ENCODE results near the gene GPAT3.
A peak's percentile ranks its signal among the peaks of the same experiment; 100 is the strongest.

Gene GPAT3

GRCh38 chr4:83591056-83591455 lies 55.1 kb downstream of the GPAT3 start:
- H3K9me3 ChIP-seq (ENCODE audit: control insufficient read depth in 2 of 2, low read length in 2 of 2) = no peaks in the 10 kb centered on the region
- H3K27ac ChIP-seq (ENCODE audit: low read depth in 2 of 2, low read length in 2 of 2) = no peak overlapping the region
- no peak overlapping the region for H3K4me3 ChIP-seq (ENCODE audit: low read length in 2 of 2)
- H3K9ac ChIP-seq (ENCODE audit: low read depth in 1 of 2, low read length in 2 of 2) = no peak overlapping the region
- no peaks in the 10 kb centered on the region for H3K27me3 ChIP-seq (ENCODE audit: control insufficient read depth in 2 of 2, insufficient read depth in 2 of 2, low read length in 2 of 2)
- no peaks in the 10 kb centered on the region for H3K4me1 ChIP-seq (ENCODE audit: control insufficient read depth in 2 of 2, insufficient read depth in 2 of 2, low read length in 2 of 2)
- H3K36me3 ChIP-seq (ENCODE audit: control insufficient read depth in 2 of 2, insufficient read depth in 2 of 2, low read length in 2 of 2) = no peaks in the 10 kb centered on the region

GRCh38 chr4:83591730-83592129 lies 55.8 kb downstream of the GPAT3 start:
- Histone ChIP-seq H3K27me3 (ENCODE audit: control insufficient read depth in 2 of 2, insufficient read depth in 2 of 2, low read length in 2 of 2) (no peaks in the 10 kb centered on the region), H3K36me3 (ENCODE audit: control insufficient read depth in 2 of 2, insufficient read depth in 2 of 2, low read length in 2 of 2) (no peaks in the 10 kb centered on the region), H3K9me3 (ENCODE audit: control insufficient read depth in 2 of 2, low read length in 2 of 2) (no peaks in the 10 kb centered on the region), H3K27ac (ENCODE audit: low read depth in 2 of 2, low read length in 2 of 2) (no peak overlapping the region), H3K9ac (ENCODE audit: low read depth in 1 of 2, low read length in 2 of 2) (no peak overlapping the region), H3K4me1 (ENCODE audit: control insufficient read depth in 2 of 2, insufficient read depth in 2 of 2, low read length in 2 of 2) (no peaks in the 10 kb centered on the region), H3K4me3 (ENCODE audit: low read length in 2 of 2) (no peak overlapping the region)

DNA sequence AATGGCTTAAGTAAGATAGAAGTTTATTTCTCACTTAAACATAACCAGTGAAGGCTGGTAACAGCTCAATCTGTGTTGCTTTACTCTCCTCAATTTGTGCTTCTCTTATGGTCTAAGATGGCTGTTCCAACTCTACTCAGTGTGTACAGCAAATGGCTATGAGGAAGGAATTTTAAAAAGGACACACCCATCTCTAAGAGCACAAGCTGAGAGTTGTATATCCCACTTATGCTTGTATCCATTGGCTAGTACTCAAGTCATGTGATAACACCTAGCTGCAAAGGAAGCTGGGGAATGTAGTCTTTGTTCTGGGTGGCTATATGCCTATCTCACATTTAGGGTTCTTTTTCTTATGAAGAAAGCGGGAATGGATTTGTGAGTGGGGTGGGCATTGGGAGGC lies 63.3 kb downstream of the GPAT3 start:
- Histone ChIP-seq H3K27me3 (ENCODE audit: control insufficient read depth in 2 of 2, insufficient read depth in 2 of 2, low read length in 2 of 2) (no peaks in the 10 kb centered on the region), H3K36me3 (ENCODE audit: control insufficient read depth in 2 of 2, insufficient read depth in 2 of 2, low read length in 2 of 2) (peaks cover 2 to 4% of the 10 kb centered on the region in 2 donors), H3K9me3 (ENCODE audit: control insufficient read depth in 2 of 2, low read length in 2 of 2) (no peaks in the 10 kb centered on the region), H3K4me3 (ENCODE audit: low read length in 2 of 2) (no peak overlapping the region), H3K9ac (ENCODE audit: low read depth in 1 of 2, low read length in 2 of 2) (no peak overlapping the region), H3K4me1 (ENCODE audit: control insufficient read depth in 2 of 2, insufficient read depth in 2 of 2, low read length in 2 of 2) (peaks cover 0 to 4% of the 10 kb centered on the region in 2 donors), H3K27ac (ENCODE audit: low read depth in 2 of 2, low read length in 2 of 2) (no peak overlapping the region)

DNA sequence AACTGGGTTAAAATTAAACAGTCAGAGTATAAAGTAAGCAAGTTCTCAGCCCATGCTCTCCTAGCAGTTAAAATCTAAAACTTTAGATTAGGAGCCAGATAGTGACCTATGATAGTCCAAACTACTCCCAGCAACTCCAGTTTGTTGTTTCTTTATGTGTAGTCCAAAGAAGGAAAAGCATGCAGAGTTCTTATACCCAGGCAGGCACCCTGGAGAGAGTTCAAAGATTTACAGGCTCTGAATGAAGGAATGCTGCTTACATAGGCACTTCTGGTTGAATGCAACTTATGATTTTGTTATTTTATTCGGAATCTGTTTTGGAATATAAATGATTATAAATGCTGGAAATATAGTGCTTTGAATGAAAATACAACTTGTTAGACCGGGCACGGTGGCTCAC lies 67.2 kb downstream of the GPAT3 start:
- peaks cover 6 to 23% of the 10 kb centered on the region in 2 donors for H3K4me1 ChIP-seq (ENCODE audit: control insufficient read depth in 2 of 2, insufficient read depth in 2 of 2, low read length in 2 of 2)
- no peak overlapping the region for H3K27ac ChIP-seq (ENCODE audit: low read depth in 2 of 2, low read length in 2 of 2)
- no peaks in the 10 kb centered on the region for H3K27me3 ChIP-seq (ENCODE audit: control insufficient read depth in 2 of 2, insufficient read depth in 2 of 2, low read length in 2 of 2)
- H3K9ac ChIP-seq (ENCODE audit: low read depth in 1 of 2, low read length in 2 of 2) = no peak overlapping the region
- H3K36me3 ChIP-seq (ENCODE audit: control insufficient read depth in 2 of 2, insufficient read depth in 2 of 2, low read length in 2 of 2) = peaks cover 0 to under 1% of the 10 kb centered on the region in 2 donors
- H3K4me3 ChIP-seq (ENCODE audit: low read length in 2 of 2) = no peak overlapping the region
- no peaks in the 10 kb centered on the region for H3K9me3 ChIP-seq (ENCODE audit: control insufficient read depth in 2 of 2, low read length in 2 of 2)

GRCh38 chr4:83604321-83604720 lies 68.4 kb downstream of the GPAT3 start:
- H3K9me3 ChIP-seq (ENCODE audit: control insufficient read depth in 2 of 2, low read length in 2 of 2) = no peaks in the 10 kb centered on the region
- H3K4me3 ChIP-seq (ENCODE audit: low read length in 2 of 2) = no peak overlapping the region
- no peak overlapping the region for H3K9ac ChIP-seq (ENCODE audit: low read depth in 1 of 2, low read length in 2 of 2)
- H3K4me1 ChIP-seq (ENCODE audit: control insufficient read depth in 2 of 2, insufficient read depth in 2 of 2, low read length in 2 of 2) = peaks cover 6 to 23% of the 10 kb centered on the region in 2 donors
- no peak overlapping the region for H3K27ac ChIP-seq (ENCODE audit: low read depth in 2 of 2, low read length in 2 of 2)
- H3K36me3 ChIP-seq (ENCODE audit: control insufficient read depth in 2 of 2, insufficient read depth in 2 of 2, low read length in 2 of 2) = no peaks in the 10 kb centered on the region
- no peaks in the 10 kb centered on the region for H3K27me3 ChIP-seq (ENCODE audit: control insufficient read depth in 2 of 2, insufficient read depth in 2 of 2, low read length in 2 of 2)

DNA sequence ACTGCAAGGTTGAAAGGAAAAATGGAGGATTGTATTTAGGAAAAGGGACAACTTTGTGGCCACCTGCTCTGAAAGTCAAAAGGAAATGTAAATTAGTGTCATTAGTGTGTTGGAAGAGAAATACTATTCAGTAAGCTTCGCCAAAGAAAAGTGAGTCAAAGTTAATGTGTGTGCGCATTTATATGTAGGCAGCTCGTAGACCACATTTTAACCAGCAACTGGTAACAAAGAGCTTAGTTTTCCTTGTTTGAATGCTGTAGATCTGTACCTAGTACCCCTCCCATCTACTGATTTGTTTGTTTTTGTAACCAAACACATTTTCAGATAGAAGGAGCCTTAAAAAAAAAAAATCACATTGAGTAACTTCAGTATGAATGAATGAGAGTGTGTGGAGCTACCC lies 69.3 kb downstream of the GPAT3 start:
- Histone ChIP-seq H3K27me3 (ENCODE audit: control insufficient read depth in 2 of 2, insufficient read depth in 2 of 2, low read length in 2 of 2) (no peaks in the 10 kb centered on the region), H3K36me3 (ENCODE audit: control insufficient read depth in 2 of 2, insufficient read depth in 2 of 2, low read length in 2 of 2) (no peaks in the 10 kb centered on the region), H3K9me3 (ENCODE audit: control insufficient read depth in 2 of 2, low read length in 2 of 2) (no peaks in the 10 kb centered on the region), H3K9ac (ENCODE audit: low read depth in 1 of 2, low read length in 2 of 2) (no peak overlapping the region), H3K4me1 (ENCODE audit: control insufficient read depth in 2 of 2, insufficient read depth in 2 of 2, low read length in 2 of 2) (peaks cover 6 to 23% of the 10 kb centered on the region in 2 donors), H3K27ac (ENCODE audit: low read depth in 2 of 2, low read length in 2 of 2) (no peak overlapping the region), H3K4me3 (ENCODE audit: low read length in 2 of 2) (no peak overlapping the region)

DNA sequence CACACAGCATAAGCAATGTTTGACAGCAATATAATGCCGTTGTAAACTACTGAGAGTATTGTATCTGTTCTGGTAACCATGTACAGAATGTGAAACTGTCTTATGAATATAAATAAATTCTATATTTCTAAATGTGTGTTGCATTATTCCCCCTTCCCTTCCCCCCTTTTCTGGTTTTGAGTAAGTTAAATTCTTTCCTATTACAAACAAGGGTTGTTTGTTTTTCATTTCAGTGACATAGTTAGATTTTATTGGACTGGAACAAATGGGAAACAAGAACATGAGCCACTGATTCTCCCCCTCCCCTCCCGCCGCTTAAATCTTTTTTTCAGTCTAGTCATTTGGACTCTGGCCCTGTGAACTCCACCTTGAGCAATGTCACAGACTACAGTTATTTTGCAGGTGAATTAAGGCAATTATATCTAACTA lies 69.8 kb downstream of the GPAT3 start:
- H3K27ac ChIP-seq (ENCODE audit: low read depth in 2 of 2, low read length in 2 of 2) = no peak overlapping the region
- H3K4me1 ChIP-seq (ENCODE audit: control insufficient read depth in 2 of 2, insufficient read depth in 2 of 2, low read length in 2 of 2) = peaks cover 6 to 23% of the 10 kb centered on the region in 2 donors
- no peaks in the 10 kb centered on the region for H3K27me3 ChIP-seq (ENCODE audit: control insufficient read depth in 2 of 2, insufficient read depth in 2 of 2, low read length in 2 of 2)
- H3K36me3 ChIP-seq (ENCODE audit: control insufficient read depth in 2 of 2, insufficient read depth in 2 of 2, low read length in 2 of 2) = no peaks in the 10 kb centered on the region
- peak overlapping the region in 1 of 2 donors; percentile 29 for H3K4me3 ChIP-seq (ENCODE audit: low read length in 2 of 2)
- H3K9me3 ChIP-seq (ENCODE audit: control insufficient read depth in 2 of 2, low read length in 2 of 2) = no peaks in the 10 kb centered on the region
- no peak overlapping the region for H3K9ac ChIP-seq (ENCODE audit: low read depth in 1 of 2, low read length in 2 of 2)

DNA sequence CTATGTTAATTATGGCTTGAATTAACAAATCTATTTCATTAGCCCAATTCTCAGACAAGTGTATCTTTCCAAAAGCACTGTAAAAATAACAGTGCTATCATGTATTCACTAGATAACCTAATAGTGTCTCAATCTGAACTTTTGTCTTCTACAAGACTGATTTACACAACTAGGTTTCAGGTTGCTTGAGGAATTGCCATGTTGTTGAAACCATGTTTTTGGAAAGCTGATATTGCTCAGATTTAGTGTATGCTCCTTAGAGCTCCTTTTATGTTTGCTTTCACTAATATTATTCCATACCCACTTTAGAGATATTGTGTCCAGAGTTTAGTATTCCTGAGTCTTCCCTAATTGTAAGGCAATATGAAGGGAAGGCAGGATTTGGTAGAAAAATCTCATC lies 70.6 kb downstream of the GPAT3 start:
- Histone ChIP-seq H3K27me3 (ENCODE audit: control insufficient read depth in 2 of 2, insufficient read depth in 2 of 2, low read length in 2 of 2) (no peaks in the 10 kb centered on the region), H3K27ac (ENCODE audit: low read depth in 2 of 2, low read length in 2 of 2) (no peak overlapping the region), H3K9me3 (ENCODE audit: control insufficient read depth in 2 of 2, low read length in 2 of 2) (no peaks in the 10 kb centered on the region), H3K36me3 (ENCODE audit: control insufficient read depth in 2 of 2, insufficient read depth in 2 of 2, low read length in 2 of 2) (no peaks in the 10 kb centered on the region), H3K9ac (ENCODE audit: low read depth in 1 of 2, low read length in 2 of 2) (no peak overlapping the region), H3K4me1 (ENCODE audit: control insufficient read depth in 2 of 2, insufficient read depth in 2 of 2, low read length in 2 of 2) (peaks cover 6 to 23% of the 10 kb centered on the region in 2 donors), H3K4me3 (ENCODE audit: low read length in 2 of 2) (no peak overlapping the region)

- H3K27ac ChIP-seq (ENCODE audit: low read depth in 2 of 2, low read length in 2 of 2) = no peak overlapping the region
- no peaks in the 10 kb centered on the region for H3K9me3 ChIP-seq (ENCODE audit: control insufficient read depth in 2 of 2, low read length in 2 of 2)
- H3K4me1 ChIP-seq (ENCODE audit: control insufficient read depth in 2 of 2, insufficient read depth in 2 of 2, low read length in 2 of 2) = peaks cover 6 to 23% of the 10 kb centered on the region in 2 donors
- H3K36me3 ChIP-seq (ENCODE audit: control insufficient read depth in 2 of 2, insufficient read depth in 2 of 2, low read length in 2 of 2) = no peaks in the 10 kb centered on the region
- no peaks in the 10 kb centered on the region for H3K27me3 ChIP-seq (ENCODE audit: control insufficient read depth in 2 of 2, insufficient read depth in 2 of 2, low read length in 2 of 2)
- H3K9ac ChIP-seq (ENCODE audit: low read depth in 1 of 2, low read length in 2 of 2) = no peak overlapping the region
- no peak overlapping the region for H3K4me3 ChIP-seq (ENCODE audit: low read length in 2 of 2)
Measured at GRCh38 chr4:83606898-83607297, 71.0 kb downstream of the GPAT3 start.

DNA sequence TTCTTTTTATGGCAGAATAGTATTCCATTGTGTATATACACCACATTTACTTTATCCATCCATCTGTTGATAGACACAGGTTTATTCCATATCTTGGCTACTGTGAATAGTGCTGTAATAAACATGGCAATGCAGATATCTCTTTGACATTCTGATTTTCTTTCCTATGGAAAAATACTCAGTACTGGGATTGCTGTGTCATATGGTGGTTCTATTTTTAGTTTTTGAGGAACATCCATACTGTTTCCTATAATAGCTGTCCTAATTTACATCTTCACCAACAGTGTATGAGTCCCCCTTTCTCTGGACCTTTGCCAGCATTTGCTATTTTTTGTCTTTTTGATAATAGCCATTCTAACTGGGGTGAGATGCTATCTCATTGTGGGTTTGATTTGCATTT lies 73.5 kb downstream of the GPAT3 start:
- H3K27ac ChIP-seq (ENCODE audit: low read depth in 2 of 2, low read length in 2 of 2) = no peak overlapping the region
- H3K27me3 ChIP-seq (ENCODE audit: control insufficient read depth in 2 of 2, insufficient read depth in 2 of 2, low read length in 2 of 2) = no peaks in the 10 kb centered on the region
- peaks cover 6 to 19% of the 10 kb centered on the region in 2 donors for H3K4me1 ChIP-seq (ENCODE audit: control insufficient read depth in 2 of 2, insufficient read depth in 2 of 2, low read length in 2 of 2)
- H3K36me3 ChIP-seq (ENCODE audit: control insufficient read depth in 2 of 2, insufficient read depth in 2 of 2, low read length in 2 of 2) = no peaks in the 10 kb centered on the region
- no peaks in the 10 kb centered on the region for H3K9me3 ChIP-seq (ENCODE audit: control insufficient read depth in 2 of 2, low read length in 2 of 2)
- H3K9ac ChIP-seq (ENCODE audit: low read depth in 1 of 2, low read length in 2 of 2) = no peak overlapping the region
- H3K4me3 ChIP-seq (ENCODE audit: low read length in 2 of 2) = no peak overlapping the region

DNA sequence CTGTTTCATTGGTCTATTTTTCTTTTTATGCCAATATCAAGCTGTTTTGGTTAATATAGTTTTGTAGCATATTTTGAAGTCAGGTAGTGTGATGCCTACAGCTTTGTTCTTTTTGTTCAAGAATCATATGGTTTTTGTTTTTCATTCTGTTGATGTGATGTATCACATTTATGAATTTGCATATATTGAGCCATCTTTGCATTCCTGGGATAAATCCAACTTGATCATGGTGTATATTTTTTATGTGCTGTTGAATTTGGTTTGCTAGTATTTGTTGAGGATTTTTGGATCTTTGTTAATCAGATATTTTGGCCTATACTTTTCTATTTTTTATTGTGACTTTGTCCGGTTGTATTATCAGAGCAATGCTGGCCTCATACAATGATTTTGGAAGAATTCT lies 74.8 kb downstream of the GPAT3 start:
- no peak overlapping the region for H3K9ac ChIP-seq (ENCODE audit: low read depth in 1 of 2, low read length in 2 of 2)
- no peaks in the 10 kb centered on the region for H3K27me3 ChIP-seq (ENCODE audit: control insufficient read depth in 2 of 2, insufficient read depth in 2 of 2, low read length in 2 of 2)
- no peak overlapping the region for H3K4me3 ChIP-seq (ENCODE audit: low read length in 2 of 2)
- no peaks in the 10 kb centered on the region for H3K36me3 ChIP-seq (ENCODE audit: control insufficient read depth in 2 of 2, insufficient read depth in 2 of 2, low read length in 2 of 2)
- peaks cover 2 to 10% of the 10 kb centered on the region in 2 donors for H3K4me1 ChIP-seq (ENCODE audit: control insufficient read depth in 2 of 2, insufficient read depth in 2 of 2, low read length in 2 of 2)
- no peaks in the 10 kb centered on the region for H3K9me3 ChIP-seq (ENCODE audit: control insufficient read depth in 2 of 2, low read length in 2 of 2)
- H3K27ac ChIP-seq (ENCODE audit: low read depth in 2 of 2, low read length in 2 of 2) = no peak overlapping the region

All from mucosa of rectum (tissue), 2 donors.